GM12878 (cell line): Measurements from ENCODE around the gene MBTPS2. TPM values are rescaled to one million over a fixed set of nuclear protein-coding genes. Genes with fewer than 3 reads are reported as not detected.

ENCODE experiments used
- ATAC-seq: fragments of 200-7000 bp; cut with Tn5 transposase; 3 replicates; pipeline ENCODE4 v1.9.1; 2020; ENCODE audit warnings: mild to moderate bottlenecking, moderate library complexity
- BruUV-seq: library from RNA; stranded (reverse); fragments of 400-500 nt; replicated peaks from 2 replicates; lab custom pipeline; 2021; lab: Mats Ljungman, UMichigan
- CTCF ChIA-PET: fragments of 300-600 bp; sonication (Branson Sonifier 250); formaldehyde crosslinking; extraction: SDS; loops from one replicate; lab custom pipeline; 2021; ENCODE audit warnings: inconsistent platforms; lab: Yijun Ruan, JAX
- POLR2A ChIA-PET: fragments of 350-600 bp; formaldehyde crosslinking; extraction: SDS; loops from one replicate; lab custom pipeline; 2021; ENCODE audit warnings: inconsistent platforms; lab: Charles Lee
- RAD21 ChIA-PET: fragments of 300-600 bp; sonication (Branson Sonifier 250); formaldehyde crosslinking; loops from one replicate; lab custom pipeline; 2023; ENCODE audit warnings: antibody characterized with exemption; ENCODE audit not compliant: unreplicated experiment; lab: Charles Lee
- SMC1A ChIA-PET: fragments of 300-600 bp; sonication (Branson Sonifier 250); formaldehyde crosslinking; loops from one replicate; lab custom pipeline; 2023; ENCODE audit not compliant: unreplicated experiment, uncharacterized antibody; lab: Charles Lee
- DNase-seq: peaks from one replicate; pipeline ENCODE4 v3.0.0-alpha.2; 2011; ENCODE audit warnings: low read depth, low spot score
- FAIRE-seq: peaks from 3 replicates; lab custom pipeline; 2011; peaks lifted over from hg19 to GRCh38; lab: Jason Lieb, UNC
- H2AFZ ChIP-seq: 2 replicates; pipeline ENCODE4 v1.6.0; 2011; ENCODE audit warnings: low read depth, low read length, control low read depth; ENCODE audit not compliant: control insufficient read depth
- H3K27ac ChIP-seq: 2 replicates; pipeline ENCODE4 v1.5.1; 2011; ENCODE audit warnings: control low read depth; ENCODE audit not compliant: control insufficient read depth, insufficient read depth
- H3K27me3 ChIP-seq, 2 experiments: replicated peaks in 1 of 2; 2 replicates each; pipeline versions ENCODE4 v1.6.0 to v1.6.1; 2011; ENCODE audit warnings: low read length in 1 of 2; ENCODE audit not compliant: control insufficient read depth in 2 of 2, insufficient read depth in 2 of 2
- H3K36me3 ChIP-seq, 2 experiments: 2 replicates each; pipeline ENCODE4 v1.5.1; 2011; ENCODE audit warnings: low read length in 1 of 2; ENCODE audit not compliant: control insufficient read depth in 2 of 2, insufficient read depth in 2 of 2
- H3K4me1 ChIP-seq: 2 replicates; pipeline ENCODE4 v1.6.1; 2011; ENCODE audit warnings: mild to moderate bottlenecking, low read length, moderate library complexity, mixed read lengths; ENCODE audit not compliant: control insufficient read depth, insufficient read depth
- H3K4me2 ChIP-seq: 2 replicates; pipeline ENCODE4 v1.6.0; 2011; ENCODE audit warnings: control low read depth; ENCODE audit not compliant: control insufficient read depth, insufficient read depth
- H3K4me3 ChIP-seq: fragments of 200-600 bp; sonication (generic); 2 replicates; pipeline ENCODE4 v1.5.1; 2016
- H3K79me2 ChIP-seq: 2 replicates; pipeline ENCODE4 v1.6.0; 2011; ENCODE audit warnings: low read length; ENCODE audit not compliant: control insufficient read depth, insufficient read depth
- H3K9ac ChIP-seq: 2 replicates; pipeline ENCODE4 v1.8.0; 2011; ENCODE audit warnings: low read length, control low read depth, mixed read lengths; ENCODE audit not compliant: control insufficient read depth, insufficient read depth
- H3K9me3 ChIP-seq: replicated peaks from 3 replicates; pipeline ENCODE4 v1.5.1; 2011; ENCODE audit warnings: mild to moderate bottlenecking, low read length; ENCODE audit not compliant: control insufficient read depth, insufficient read depth
- H4K20me1 ChIP-seq: 2 replicates; pipeline ENCODE4 v1.6.0; 2011; ENCODE audit not compliant: control insufficient read depth, insufficient read depth
- BHLHE40 ChIP-seq, 2 experiments: fragments of 450-650 bp in 1 of 2; IDR thresholded peaks; 2 replicates each; pipeline ENCODE4 v1.6.1; 2011 to 2017; ENCODE audit warnings: low read depth in 2 of 2, borderline replicate concordance in 1 of 2, improper control_type of control experiment in 1 of 2, low read length in 1 of 2, mild to moderate bottlenecking in 1 of 2
- BMI1 ChIP-seq: fragments of 450-650 bp; IDR thresholded peaks from 2 replicates; pipeline ENCODE4 v1.6.1; 2016; ENCODE audit warnings: mild to moderate bottlenecking, moderate library complexity, borderline replicate concordance
- BRCA1 ChIP-seq: IDR thresholded peaks from 2 replicates; pipeline ENCODE4 v1.6.1; 2011; ENCODE audit warnings: low read depth, low read length, improper control_type of control experiment
- CTCF ChIP-seq, 3 experiments: IDR thresholded peaks in 2 of 3; conservative IDR thresholded peaks in 1 of 3; 2 replicates each; pipeline ENCODE4 v1.5.1; 2011; ENCODE audit warnings: low read depth in 3 of 3, low read length in 3 of 3, mild to moderate bottlenecking in 3 of 3, control low read depth in 2 of 3, moderate library complexity in 2 of 3, inconsistent platforms in 1 of 3, mixed read lengths in 1 of 3; ENCODE audit not compliant: control insufficient read depth in 2 of 3, insufficient read depth in 1 of 3; ENCODE audit errors: extremely low read depth in 1 of 3
- CUX1 ChIP-seq: IDR thresholded peaks from 2 replicates; pipeline ENCODE4 v1.6.1; 2012; ENCODE audit warnings: improper control_type of control experiment, low read depth, low read length; ENCODE audit not compliant: insufficient replicate concordance
- ETV6 ChIP-seq, 2 experiments: fragments of 450-650 bp in 1 of 2; IDR thresholded peaks in 1 of 2; conservative IDR thresholded peaks in 1 of 2; 2 replicates each; pipeline ENCODE4 v1.6.1; 2014; ENCODE audit warnings: antibody characterized with exemption in 1 of 2, borderline replicate concordance in 1 of 2, low read depth in 1 of 2, mild to moderate bottlenecking in 1 of 2, moderate library complexity in 1 of 2
- HCFC1 ChIP-seq: fragments of 150-350 bp; IDR thresholded peaks from 2 replicates; pipeline ENCODE4 v1.6.1; 2014; ENCODE audit warnings: low read length
- IKZF1 ChIP-seq: fragments of 450-650 bp; conservative IDR thresholded peaks from 2 replicates; pipeline ENCODE4 v1.6.1; 2017; ENCODE audit warnings: antibody characterized with exemption, mild to moderate bottlenecking
- RB1 ChIP-seq: fragments of 450-650 bp; formaldehyde crosslinking; IDR thresholded peaks from 2 replicates; pipeline ENCODE4 v1.6.1; 2017; ENCODE audit warnings: mild to moderate bottlenecking, borderline replicate concordance
- RBBP5 ChIP-seq: fragments of 200-600 bp; sonication (generic); conservative IDR thresholded peaks from 2 replicates; pipeline ENCODE4 v1.6.1; 2016
- RFX5 ChIP-seq: IDR thresholded peaks from 2 replicates; pipeline ENCODE4 v1.6.1; 2011; ENCODE audit warnings: low read depth, low read length, improper control_type of control experiment
- SRF ChIP-seq, 2 experiments: IDR thresholded peaks; 2 replicates each; pipeline ENCODE4 v1.6.1; 2011; ENCODE audit warnings: low read depth in 2 of 2, low read length in 2 of 2, mild to moderate bottlenecking in 1 of 2, moderate library complexity in 1 of 2
- ZBTB40 ChIP-seq: fragments of 450-650 bp; IDR thresholded peaks from 2 replicates; pipeline ENCODE4 v1.6.1; 2016; ENCODE audit warnings: mild to moderate bottlenecking, moderate library complexity, borderline replicate concordance
- WGBS: methylation state at CpG from one replicate; pipeline ENCODE4 v1.1.6; 2016; ENCODE audit warnings: low lambda C conversion rate; ENCODE audit not compliant: insufficient replicate concordance, insufficient coverage; ENCODE audit errors: missing lambda C conversion rate; 5-methylcytosine and 5-hydroxymethylcytosine counted together
- in situ Hi-C: fragments of 300-500 bp; cut with MboI; formaldehyde crosslinking; loops from 9 replicates; pipeline ENCODE4 v1.14.3; 2018; ENCODE audit warnings: mixed read lengths
- intact Hi-C: fragments of 100-400 bp; cut with micrococcal nuclease; formaldehyde crosslinking; loops from one replicate; pipeline ENCODE4 v1.14.2; 2022; ENCODE audit not compliant: unreplicated experiment
- polyA plus RNA-seq, 11 experiments: library from polyadenylated mRNA; depleted of rRNA in 4 of 11; unstranded in 6 of 11; stranded (reverse) in 5 of 11; fragments of >200 nt; fragmentation: Nextera tagmentation in 4 of 11; fragmentation: Illumina TruSeq in 1 of 11; extraction: Ambion mirVana in 4 of 11; extraction: Trizol in 1 of 11; gene quantifications; 1 replicate in 1 of 11; 2 replicates in 10 of 11; pipeline versions ENCODE4 v1.2.1 to v1.2.3, GENCODE V29; 2011 to 2016; ENCODE audit warnings: inconsistent platforms in 2 of 11, missing spikeins in 2 of 11, low read depth in 1 of 11
- total RNA-seq, 4 experiments: library from RNA; depleted of rRNA in 3 of 4; stranded (reverse); fragments of >200 nt in 3 of 4; fragmentation: Illumina TruSeq in 1 of 4; extraction: Trizol in 1 of 4; gene quantifications; 2 replicates each; pipeline versions ENCODE4 v1.2.1 to v1.2.3, GENCODE V29; 2013 to 2021

MBTPS2 gene
- total and polyA plus RNA-seq, 10 of the 15 experiments (the other 5 are each of a cell fraction or from before 2014, with no cell fraction given): 2.6 to 11.0 (median 8.0) TPM

DNA sequence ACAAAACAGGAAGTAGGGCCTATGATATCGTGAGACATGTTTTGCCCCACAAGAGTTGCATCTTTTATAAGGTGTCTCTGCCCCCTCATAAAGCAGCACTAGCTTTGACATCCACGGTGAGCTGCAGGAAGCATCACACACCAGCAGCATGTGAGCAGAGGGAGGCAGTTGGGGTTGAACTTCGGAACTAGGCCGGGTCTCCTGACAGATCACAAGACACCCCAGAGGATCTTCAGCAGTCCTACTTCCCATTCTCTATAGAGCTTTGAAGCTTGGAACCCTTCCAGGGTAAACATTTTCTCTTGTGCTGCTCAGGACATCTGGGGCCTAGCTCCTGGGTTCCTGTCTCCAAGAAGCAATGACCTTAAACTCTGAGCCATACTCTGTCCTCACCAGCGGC is 43.8 kb downstream of the MBTPS2 start:
- H3K9ac ChIP-seq: no peak overlapping the region
- no peaks in the 10 kb centered on the region for H4K20me1 ChIP-seq
- intact Hi-C loops (no loop called here), in situ Hi-C loops (no loop called here)
- 37% methylated on average over 5 of the region's 5 CpGs for WGBS
- no TSS peak for BruUV-seq
- CTCF ChIA-PET: interaction anchor here (1.1 kb wide), 1 partner anchor 22 kb away, joined by 3 read pairs; no protein-coding TSS in a partner anchor
- H3K9me3 ChIP-seq: no peaks in the 10 kb centered on the region
- no peak for TF ChIP-seq RBBP5
- no peak for TF ChIP-seq IKZF1
- no peak for TF ChIP-seq ZBTB40
- TF ChIP-seq RFX5: no peak
- TF ChIP-seq BRCA1: no peak
- TF ChIP-seq HCFC1: no peak
- TF ChIP-seq SRF (IDR thresholded peaks at IDR 0.05; ENCODE audit: low read depth in 2 of 2, low read length in 2 of 2): no peak
- no peak for TF ChIP-seq CUX1
- no peak for TF ChIP-seq ETV6 (conservative IDR thresholded peaks at IDR 0.05 in 1 of 2, IDR thresholded peaks at IDR 0.05 in 1 of 2; ENCODE audit: borderline replicate concordance in 1 of 2, low read depth in 1 of 2)
- no peak for TF ChIP-seq BHLHE40 (IDR thresholded peaks at IDR 0.05; ENCODE audit: borderline replicate concordance in 1 of 2, low read depth in 2 of 2, low read length in 1 of 2)
- no peak for TF ChIP-seq BMI1
- TF ChIP-seq CTCF (IDR thresholded peaks at IDR 0.05 in 2 of 3, conservative IDR thresholded peaks at IDR 0.05 in 1 of 3; ENCODE audit: control insufficient read depth in 2 of 3, extremely low read depth in 1 of 3, insufficient read depth in 1 of 3, low read depth in 3 of 3, low read length in 3 of 3): no peak
- no peak for TF ChIP-seq RB1
- H3K36me3 ChIP-seq: no peaks in the 10 kb centered on the region
- RAD21 ChIA-PET: no interaction called here
- H3K27me3 ChIP-seq: no peaks in the 10 kb centered on the region
- H3K79me2 ChIP-seq: no peaks in the 10 kb centered on the region
- DNase-seq: no peak
- no peak overlapping the region for H3K27ac ChIP-seq
- H3K4me2 ChIP-seq: no peak overlapping the region
- H2AFZ ChIP-seq: no peak overlapping the region
- H3K4me3 ChIP-seq: no peak overlapping the region
- no peaks in the 10 kb centered on the region for H3K4me1 ChIP-seq
- no peak for FAIRE-seq
- POLR2A ChIA-PET: no interaction called here
- no peak; the same call in 2 of the 3 replicates for ATAC-seq
- SMC1A ChIA-PET: no interaction called here
